ENCODE measurements around the gene VPS37D.
A peak's percentile ranks its signal among the peaks of the same experiment; 100 is the strongest.

The VPS37D gene

GRCh38 chr7:73683056-73683787 lies 15.6 kb downstream of the VPS37D start, which contains the start of the genes BUD23 and DNAJC30 (continued):
- TF ChIP-seq, protein P1, sequence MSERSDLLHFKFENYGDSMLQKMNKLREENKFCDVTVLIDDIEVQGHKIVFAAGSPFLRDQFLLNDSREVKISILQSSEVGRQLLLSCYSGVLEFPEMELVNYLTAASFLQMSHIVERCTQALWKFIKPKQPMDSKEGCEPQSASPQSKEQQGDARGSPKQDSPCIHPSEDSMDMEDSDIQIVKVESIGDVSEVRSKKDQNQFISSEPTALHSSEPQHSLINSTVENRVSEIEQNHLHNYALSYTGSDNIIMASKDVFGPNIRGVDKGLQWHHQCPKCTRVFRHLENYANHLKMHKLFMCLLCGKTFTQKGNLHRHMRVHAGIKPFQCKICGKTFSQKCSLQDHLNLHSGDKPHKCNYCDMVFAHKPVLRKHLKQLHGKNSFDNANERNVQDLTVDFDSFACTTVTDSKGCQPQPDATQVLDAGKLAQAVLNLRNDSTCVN (tag by site-specific recombination; optimal IDR thresholded peaks at IDR 0.05) = peak; percentile 84
- peak; percentile 81 for TF ChIP-seq SP2 (tag by site-specific recombination; IDR thresholded peaks at IDR 0.05)
- no peak for TF ChIP-seq ZSCAN30 (tag by site-specific recombination; IDR thresholded peaks at IDR 0.05)
- TF ChIP-seq ZNF112 (tag by site-specific recombination; IDR thresholded peaks at IDR 0.05) = no peak
- TF ChIP-seq, protein P2, sequence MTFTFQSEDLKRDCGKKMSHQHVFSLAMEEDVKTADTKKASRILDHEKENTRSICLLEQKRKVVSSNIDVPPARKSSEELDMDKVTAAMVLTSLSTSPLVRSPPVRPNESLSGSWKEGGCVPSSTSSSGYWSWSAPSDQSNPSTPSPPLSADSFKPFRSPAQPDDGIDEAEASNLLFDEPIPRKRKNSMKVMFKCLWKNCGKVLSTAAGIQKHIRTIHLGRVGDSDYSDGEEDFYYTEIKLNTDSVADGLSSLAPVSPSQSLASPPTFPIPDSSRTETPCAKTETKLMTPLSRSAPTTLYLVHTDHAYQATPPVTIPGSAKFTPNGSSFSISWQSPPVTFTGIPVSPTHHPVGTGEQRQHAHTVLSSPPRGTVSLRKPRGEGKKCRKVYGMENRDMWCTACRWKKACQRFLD (tag by site-specific recombination; IDR thresholded peaks at IDR 0.05) = no peak
- no peak for TF ChIP-seq ZNF548 (tag by site-specific recombination; IDR thresholded peaks at IDR 0.05)
- TF ChIP-seq HOXC10 (CRISPR knock-in tag; IDR thresholded peaks at IDR 0.05) = no peak
- TF ChIP-seq ZFP3 (tag by site-specific recombination; IDR thresholded peaks at IDR 0.05; ENCODE audit: low read depth) = no peak
- peak; percentile 27; the same call in 1 of the 2 replicates for TF ChIP-seq ZXDB (tag by site-specific recombination; IDR thresholded peaks at IDR 0.05)
- TF ChIP-seq TCF7L2 (IDR thresholded peaks at IDR 0.05; ENCODE audit: borderline replicate concordance, low read depth, low read length) = no peak
- no peak for TF ChIP-seq HOXD13 (CRISPR knock-in tag; IDR thresholded peaks at IDR 0.05; ENCODE audit: borderline replicate concordance)
- TF ChIP-seq YY2 (tag by site-specific recombination; IDR thresholded peaks at IDR 0.05) = peak; percentile 83
- TF ChIP-seq ZNF529 (tag by site-specific recombination; IDR thresholded peaks at IDR 0.05; ENCODE audit: insufficient replicate concordance) = no peak
- peak; percentile 76 for TF ChIP-seq YY1 (tag by site-specific recombination; IDR thresholded peaks at IDR 0.05)
- no peak for TF ChIP-seq ZNF791 (tag by site-specific recombination; IDR thresholded peaks at IDR 0.05)
- TF ChIP-seq IKZF3 (tag by site-specific recombination; IDR thresholded peaks at IDR 0.05) = no peak
- TF ChIP-seq BCL11A (tag by site-specific recombination; IDR thresholded peaks at IDR 0.05; ENCODE audit: low read depth) = no peak
- no peak for TF ChIP-seq ZNF214 (tag by site-specific recombination; IDR thresholded peaks at IDR 0.05; ENCODE audit: borderline replicate concordance)
- TF ChIP-seq GLIS2 (tag by site-specific recombination; IDR thresholded peaks at IDR 0.05) = peak; percentile 23; the same call in 1 of the 2 replicates
- TF ChIP-seq ZNF76 (tag by site-specific recombination; IDR thresholded peaks at IDR 0.05; ENCODE audit: borderline replicate concordance, low read depth) = 0 out of 2 replicates have a peak, but pooled peaks have one; percentile 42
- TF ChIP-seq, protein P3, sequence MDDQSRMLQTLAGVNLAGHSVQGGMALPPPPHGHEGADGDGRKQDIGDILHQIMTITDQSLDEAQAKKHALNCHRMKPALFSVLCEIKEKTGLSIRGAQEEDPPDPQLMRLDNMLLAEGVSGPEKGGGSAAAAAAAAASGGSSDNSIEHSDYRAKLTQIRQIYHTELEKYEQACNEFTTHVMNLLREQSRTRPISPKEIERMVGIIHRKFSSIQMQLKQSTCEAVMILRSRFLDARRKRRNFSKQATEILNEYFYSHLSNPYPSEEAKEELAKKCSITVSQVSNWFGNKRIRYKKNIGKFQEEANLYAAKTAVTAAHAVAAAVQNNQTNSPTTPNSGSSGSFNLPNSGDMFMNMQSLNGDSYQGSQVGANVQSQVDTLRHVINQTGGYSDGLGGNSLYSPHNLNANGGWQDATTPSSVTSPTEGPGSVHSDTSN (CRISPR knock-in tag; IDR thresholded peaks at IDR 0.05) = no peak
- no peak for TF ChIP-seq ZNF585B (tag by site-specific recombination; IDR thresholded peaks at IDR 0.05)
- peak; percentile 76 for TF ChIP-seq SP3 (tag by site-specific recombination; IDR thresholded peaks at IDR 0.05)
- no peak for TF ChIP-seq ZNF10 (tag by site-specific recombination; IDR thresholded peaks at IDR 0.05)
- 0 out of 2 replicates have a peak, but pooled peaks have one; percentile 33 for TF ChIP-seq ZBTB17 (tag by site-specific recombination; IDR thresholded peaks at IDR 0.05)
- TF ChIP-seq ZNF280D (tag by site-specific recombination; IDR thresholded peaks at IDR 0.05) = no peak
- 0 out of 2 replicates have a peak, but pooled peaks have one; percentile 28 for TF ChIP-seq SP7 (tag by site-specific recombination; IDR thresholded peaks at IDR 0.05)
- TF ChIP-seq KLF16 (tag by site-specific recombination; IDR thresholded peaks at IDR 0.05) = peak; percentile 66
- 0 out of 2 replicates have a peak, but pooled peaks have one; percentile 46 for TF ChIP-seq KLF9 (tag by site-specific recombination; IDR thresholded peaks at IDR 0.05; ENCODE audit: low read depth)
- TF ChIP-seq ZNF629 (tag by site-specific recombination; IDR thresholded peaks at IDR 0.05) = peak; percentile 56
- TF ChIP-seq ZNF423 (tag by site-specific recombination; IDR thresholded peaks at IDR 0.05) = no peak
- no peak for TF ChIP-seq ZNF433 (tag by site-specific recombination; IDR thresholded peaks at IDR 0.05; ENCODE audit: low read depth)
- no peak for TF ChIP-seq KLF1 (tag by site-specific recombination; IDR thresholded peaks at IDR 0.05)
- no peak for TF ChIP-seq ZNF404 (tag by site-specific recombination; IDR thresholded peaks at IDR 0.05)
- TF ChIP-seq ZEB2 (tag by site-specific recombination; IDR thresholded peaks at IDR 0.05) = 0 out of 2 replicates have a peak, but pooled peaks have one; percentile 14
- TF ChIP-seq SCRT2 (tag by site-specific recombination; IDR thresholded peaks at IDR 0.05) = 0 out of 2 replicates have a peak, but pooled peaks have one; percentile 12

All from HEK293 (cell line).